Stimulated activated CD8-positive, alpha-beta memory T cell treated with anti-CD3 and anti-CD28 coated beads, Interleukin-2, amount 100 ng/mL, for 48 hours (primary cell): Measurements from ENCODE around the gene SERPINB6.
"Not testable (repeated sequence)": the region's sequence is repeated elsewhere in the genome, so short reads cannot be mapped to it uniquely, and the experiment has no call there.

Source experiments
- DNase-seq, 2 donors: peaks; one replicate each; pipeline ENCODE4 v3.0.0-alpha.2; 2020; ENCODE audit warnings: low read depth in 2 of 2

The SERPINB6 gene

DNA sequence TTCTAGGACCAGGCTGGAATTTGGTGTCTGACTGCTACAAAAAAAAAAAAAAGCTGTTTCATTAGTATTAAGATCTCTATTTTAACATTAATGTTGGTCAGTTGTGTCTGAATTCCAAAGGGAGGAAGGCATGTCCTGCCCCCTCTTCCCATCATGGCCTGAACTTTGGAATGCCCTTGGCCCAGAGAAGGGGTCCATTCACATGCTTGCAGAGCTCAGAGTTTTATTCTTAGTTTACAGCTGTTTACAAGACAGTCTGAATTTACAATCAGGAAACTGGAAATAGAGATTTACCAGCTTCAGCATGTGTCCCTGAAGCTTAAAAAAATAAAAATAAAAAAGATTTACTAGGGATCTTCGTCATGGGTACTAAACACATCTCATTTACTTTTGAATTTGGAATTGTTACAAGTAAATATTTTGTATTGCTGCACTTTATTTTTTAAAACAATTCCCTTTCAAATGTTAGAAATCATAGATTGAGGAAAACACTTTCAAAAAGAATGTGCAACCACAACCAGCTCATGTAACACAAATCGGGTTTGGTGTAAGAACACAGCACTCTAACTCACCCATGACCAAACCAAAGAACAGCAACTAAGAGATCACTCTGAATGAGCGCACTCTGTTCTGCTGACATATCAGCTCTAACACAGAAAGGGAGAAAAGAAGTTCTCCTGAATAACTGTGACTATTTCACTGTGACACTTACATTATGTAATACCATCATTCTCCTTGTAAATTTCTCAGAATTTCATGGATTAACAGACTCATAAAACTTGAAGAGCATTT lies 6.6 kb upstream of the SERPINB6 start:
- DNase-seq = no peak

DNA sequence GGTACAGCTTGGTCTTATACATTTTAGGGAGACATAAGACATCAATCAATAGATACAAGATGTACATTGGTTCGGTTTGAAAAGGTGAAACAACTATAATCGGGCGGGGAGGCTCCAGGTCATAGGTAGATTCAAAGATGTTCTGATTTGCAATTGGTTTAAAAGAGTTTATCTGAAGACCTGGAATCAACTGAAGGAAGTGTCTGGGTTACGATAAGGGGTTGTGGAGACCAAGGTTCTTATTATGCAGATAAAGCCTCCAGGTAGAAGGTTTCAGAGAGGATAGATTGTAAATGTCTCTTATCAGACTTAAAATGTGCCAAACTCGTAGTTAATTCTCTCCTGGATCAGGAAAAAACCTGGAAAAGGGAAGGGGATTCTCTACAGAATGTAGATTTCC lies 5.9 kb upstream of the SERPINB6 start:
- no peak for DNase-seq

DNA sequence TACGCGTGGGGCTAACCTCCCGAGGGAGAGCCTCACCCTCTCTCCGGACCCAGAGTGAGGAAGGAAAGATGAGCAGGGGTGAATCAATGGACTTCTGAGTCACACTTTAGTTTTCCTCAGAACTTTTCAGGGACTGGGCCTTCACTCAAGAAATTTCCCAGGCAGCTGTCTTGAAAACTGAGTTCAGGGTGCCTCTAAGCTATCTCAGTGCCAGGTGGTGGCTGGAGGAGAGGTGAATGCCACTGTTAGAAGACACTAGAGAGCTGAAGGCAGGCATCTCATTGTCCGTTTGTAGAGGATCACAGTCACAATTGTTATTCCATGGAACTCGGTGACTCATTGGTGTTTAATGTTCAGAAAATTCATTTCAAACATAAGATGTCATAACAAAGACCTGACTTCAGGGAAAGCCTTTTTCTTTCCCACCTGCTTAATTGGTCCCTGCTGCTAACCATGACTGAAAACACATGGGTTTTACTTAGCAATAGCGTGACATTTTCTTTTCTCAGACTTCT lies 5.3 kb upstream of the SERPINB6 start:
- DNase-seq = no peak

DNA sequence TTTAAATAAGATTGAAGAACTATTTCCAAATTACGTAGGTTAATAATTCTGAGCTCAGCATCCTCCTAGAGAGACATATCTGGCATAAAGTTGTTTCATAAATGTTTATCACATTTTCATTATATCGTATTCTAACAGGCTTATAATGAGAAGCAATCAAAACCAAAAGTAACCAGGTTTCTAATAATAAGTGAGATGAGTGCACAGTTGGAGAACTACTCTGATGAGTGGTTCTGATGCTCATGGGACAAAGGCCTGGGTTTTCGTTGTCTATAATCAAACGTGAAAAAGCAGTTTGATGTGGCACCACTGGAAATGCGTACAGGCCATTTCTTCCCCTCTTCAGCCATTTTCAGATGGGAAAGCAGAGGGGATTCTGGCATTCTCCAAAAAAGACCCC lies 4.7 kb upstream of the SERPINB6 start:
- DNase-seq = no peak

- no peak for DNase-seq
Observed at GRCh38 chr6:2973676-2974075, 2.3 kb upstream of the SERPINB6 start.

GRCh38 chr6:2973180-2973579 lies 1.8 kb upstream of the SERPINB6 start:
- not testable (repeated sequence) for DNase-seq

GRCh38 chr6:2972685-2973084 lies 1.3 kb upstream of the SERPINB6 start:
- not testable (repeated sequence) for DNase-seq

DNA sequence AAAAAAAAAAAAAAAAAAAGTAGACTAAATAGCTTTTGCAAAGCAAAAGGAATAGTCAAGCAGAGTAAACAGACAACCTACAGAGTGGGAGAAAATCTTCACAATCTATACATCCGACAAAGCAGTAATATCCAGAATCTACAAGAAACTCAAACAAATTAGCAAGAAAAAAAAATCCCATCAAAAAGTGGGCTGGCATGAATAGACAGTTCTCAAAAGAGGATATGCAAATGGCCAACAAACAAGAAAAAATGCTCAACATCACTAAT lies 786 bp upstream of the SERPINB6 start:
- not testable (repeated sequence) for DNase-seq

DNA sequence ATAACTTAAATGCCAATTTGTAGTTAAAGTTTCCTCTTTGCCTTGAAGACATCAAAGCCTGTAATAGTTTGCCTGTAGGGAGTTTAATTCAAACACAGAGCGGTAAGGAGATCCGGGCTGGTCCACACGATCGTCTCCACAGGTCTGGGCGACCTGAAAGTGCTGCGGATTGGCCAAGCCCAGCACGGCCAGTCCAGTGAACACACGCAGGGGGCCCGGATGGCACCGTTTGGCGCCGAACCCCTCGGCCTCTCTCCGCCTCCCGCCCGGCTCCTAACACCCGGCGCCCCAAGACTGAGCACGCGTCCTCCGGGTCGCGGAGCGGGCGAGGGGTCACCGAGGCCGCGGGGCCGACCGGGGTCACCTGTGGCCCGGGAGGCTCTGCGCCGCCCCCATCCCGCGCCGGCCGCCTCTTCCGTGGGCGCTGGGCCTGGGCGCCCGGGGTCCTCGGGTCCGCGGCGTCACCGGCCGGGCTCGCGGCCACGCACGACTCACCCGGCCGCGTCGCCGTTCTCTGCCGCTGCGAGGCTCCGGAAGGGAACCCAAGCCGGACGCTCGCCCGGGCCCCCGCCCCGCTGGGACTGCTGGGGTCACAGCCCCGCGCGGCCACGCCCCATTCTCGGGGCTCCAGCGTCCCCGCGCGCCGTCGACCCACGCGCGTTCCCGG lies 481 bp downstream of the SERPINB6 start:
- DNase-seq = peak; percentile 46 to 52

- DNase-seq = no peak
Observed at GRCh38 chr6:2970034-2970685, 1.2 kb downstream of the SERPINB6 start.

GRCh38 chr6:2969549-2969948 lies 1.8 kb downstream of the SERPINB6 start:
- no peak for DNase-seq

GRCh38 chr6:2968600-2969135 lies 2.7 kb downstream of the SERPINB6 start:
- no peak for DNase-seq

DNA sequence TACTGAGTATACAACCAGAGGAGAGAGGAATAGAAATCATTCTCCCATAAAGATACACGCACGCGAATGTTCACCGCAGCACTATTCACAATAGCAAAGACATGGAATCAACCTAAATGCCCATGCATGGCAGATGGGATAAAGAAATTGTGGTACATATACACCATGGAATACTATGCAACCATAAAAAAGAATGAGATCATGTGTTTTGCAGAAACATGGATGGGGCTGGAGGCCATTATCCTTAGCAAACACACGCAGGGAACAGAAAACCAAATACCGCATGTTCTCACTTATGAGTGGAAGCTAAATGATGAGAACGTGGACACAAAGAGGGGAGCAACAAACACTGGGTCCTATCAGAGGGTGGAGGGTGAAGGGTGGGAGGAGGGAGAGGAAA lies 3.4 kb downstream of the SERPINB6 start:
- no peak for DNase-seq

DNA sequence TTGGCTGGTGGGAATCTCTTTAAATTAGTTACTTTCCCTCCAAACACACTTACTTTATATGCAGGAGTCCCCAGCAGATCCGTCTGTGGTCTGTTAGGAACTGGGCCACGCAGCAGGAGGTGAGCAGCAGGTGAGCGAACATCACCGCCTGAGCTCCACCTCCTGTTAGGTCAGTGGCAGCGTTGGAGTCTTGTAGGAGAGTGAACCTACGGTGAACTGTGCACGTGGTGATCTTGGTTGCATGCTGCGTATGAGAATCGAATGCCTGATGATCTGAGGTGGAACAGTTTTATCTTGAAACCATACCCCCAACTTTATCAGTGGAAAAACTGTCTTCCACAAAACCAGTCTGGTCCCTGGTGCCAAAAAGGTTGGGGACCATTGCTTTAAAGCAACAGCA lies 5.0 kb downstream of the SERPINB6 start:
- DNase-seq = no peak

DNA sequence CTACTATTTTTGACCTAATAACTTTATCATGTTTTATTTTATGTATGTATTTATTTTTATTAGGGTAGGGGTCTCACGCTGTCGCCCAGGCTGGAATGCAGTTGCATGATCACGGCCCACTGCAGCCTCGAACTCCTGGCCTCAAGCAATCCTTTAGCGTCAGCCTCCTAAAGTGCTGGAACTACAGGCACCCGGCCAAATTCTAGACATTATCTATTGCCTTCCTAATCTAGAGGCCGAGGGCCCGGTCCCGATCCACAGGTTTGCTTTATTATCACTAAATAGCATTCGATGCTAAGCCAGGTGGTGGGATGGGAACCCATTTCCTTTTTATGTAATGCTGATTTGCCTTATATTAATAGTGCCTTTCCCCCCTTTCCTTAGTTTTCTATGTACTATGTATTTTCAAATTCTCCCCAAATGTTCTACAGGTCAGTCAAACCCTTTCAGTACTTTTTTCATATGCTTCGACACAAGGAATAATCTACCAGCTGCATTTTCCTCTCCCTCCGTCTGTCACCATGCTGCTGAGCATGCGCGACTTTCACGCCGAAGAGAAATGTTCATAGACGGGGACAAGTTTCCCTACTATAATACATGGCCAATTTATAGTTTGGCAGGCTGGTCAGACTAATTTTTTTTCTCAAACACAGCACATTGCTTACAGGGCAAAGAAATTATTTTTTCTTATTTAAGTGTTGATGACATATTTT lies 6.4 kb downstream of the SERPINB6 start:
- DNase-seq = no peak

- DNase-seq = no peak
Observed at GRCh38 chr6:2963756-2964155, 7.6 kb downstream of the SERPINB6 start.

DNA sequence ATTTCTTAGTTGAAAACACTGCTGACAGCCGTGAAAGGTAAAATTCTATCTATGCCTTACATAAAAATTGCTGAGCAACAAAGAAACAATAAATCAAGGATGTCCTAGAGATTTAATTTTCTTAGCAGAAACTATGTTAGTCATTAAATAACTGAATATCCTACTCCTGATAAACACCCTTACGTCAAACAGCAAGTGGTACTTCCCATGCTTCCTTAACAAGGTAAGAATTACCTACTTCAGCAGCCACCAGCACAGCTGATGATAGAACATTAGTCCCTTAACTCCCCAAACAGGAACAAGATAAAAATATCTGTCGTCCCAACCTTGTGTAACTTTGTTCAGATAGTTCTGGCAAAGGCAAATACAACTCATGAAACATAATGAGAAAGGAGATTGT lies 8.7 kb downstream of the SERPINB6 start:
- DNase-seq = no peak

DNA sequence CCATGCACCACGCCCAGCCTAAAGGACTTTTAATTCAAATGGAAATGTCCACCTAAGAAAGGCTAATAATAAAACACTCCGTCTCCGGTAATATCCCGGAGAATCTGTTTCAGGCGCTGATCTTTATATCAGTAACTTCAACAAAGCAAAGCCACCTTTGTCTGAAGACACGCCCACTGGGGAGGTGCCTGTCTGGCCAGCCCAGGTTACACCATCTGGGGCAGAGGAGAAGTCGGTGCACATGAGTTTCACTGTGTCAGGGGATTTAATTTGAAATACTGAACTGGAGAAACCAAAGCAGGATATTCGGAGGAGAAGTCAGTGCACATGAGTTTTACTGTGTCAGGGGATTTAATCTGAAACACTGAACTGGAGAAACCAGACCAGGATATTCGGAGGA lies 9.4 kb downstream of the SERPINB6 start:
- no peak for DNase-seq

DNA sequence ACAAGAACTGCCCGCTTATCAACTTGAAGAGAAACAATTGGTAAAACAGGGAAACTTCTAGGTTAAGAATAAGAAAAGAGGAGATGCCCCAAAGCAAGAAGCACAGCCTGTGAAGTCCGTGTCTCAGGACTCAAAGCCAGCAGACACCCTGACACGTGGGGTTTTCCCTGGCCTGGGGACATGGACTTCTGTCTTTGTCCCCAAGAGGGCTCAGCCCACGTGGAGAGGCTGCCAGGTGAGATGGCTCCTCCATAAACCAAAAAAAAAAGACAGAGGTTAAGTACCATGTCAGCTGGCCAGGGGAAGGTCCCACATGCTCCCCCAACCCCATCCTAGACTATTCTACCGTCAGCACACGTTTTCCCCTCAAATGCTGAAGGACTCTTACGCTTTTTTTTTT lies 9.9 kb downstream of the SERPINB6 start:
- no peak for DNase-seq

GRCh38 chr6:2960935-2961334 lies 10.4 kb downstream of the SERPINB6 start:
- no peak for DNase-seq

GRCh38 chr6:2959909-2960719 lies 11.3 kb downstream of the SERPINB6 start:
- DNase-seq = no peak
